WTC11 (cell line): ENCODE measurements around the gene RUSC2. TPM values are rescaled to one million over a fixed set of nuclear protein-coding genes. Genes with fewer than 3 reads are reported as not detected.

Experiments used
- ATAC-seq: fragments of 200-7000 bp; cut with Tn5 transposase; 2 replicates; pipeline ENCODE4 v1.10.0; 2021; ENCODE audit warnings: mild to moderate bottlenecking, moderate library complexity
- CTCF ChIA-PET: fragments of 300-600 bp; sonication (Branson Sonifier 250); formaldehyde crosslinking; loops from one replicate; lab custom pipeline; 2021; ENCODE audit warnings: antibody characterized with exemption; lab: Charles Lee
- POLR2A ChIA-PET: fragments of 350-600 bp; sonication (Branson Sonifier 250); formaldehyde crosslinking; loops from one replicate; lab custom pipeline; 2021; ENCODE audit warnings: antibody characterized with exemption; lab: Charles Lee
- DNase-seq: peaks from one replicate; pipeline ENCODE4 v3.0.0; 2021; ENCODE audit warnings: low spot score
- H3K27ac Mint-ChIP-seq: 2 replicates; pipeline ENCODE4 v1.8.0; 2021; ENCODE audit warnings: mixed read lengths
- H3K27me3 Mint-ChIP-seq: 2 replicates; pipeline ENCODE4 v1.8.0; 2021; ENCODE audit warnings: low read depth, mild to moderate bottlenecking, moderate library complexity, mixed read lengths
- H3K36me3 Mint-ChIP-seq: 2 replicates; pipeline ENCODE4 v1.8.0; 2021; ENCODE audit warnings: mixed read lengths
- H3K4me1 Mint-ChIP-seq: 2 replicates; pipeline ENCODE4 v1.8.0; 2022; ENCODE audit warnings: mixed read lengths
- H3K4me3 Mint-ChIP-seq: 2 replicates; pipeline ENCODE4 v1.8.0; 2021; ENCODE audit warnings: mild to moderate bottlenecking, moderate library complexity, mixed read lengths
- H3K9me3 Mint-ChIP-seq: 2 replicates; pipeline ENCODE4 v1.8.0; 2021; ENCODE audit warnings: mixed read lengths
- AFF4 ChIP-seq: sonication (generic); formaldehyde crosslinking; IDR thresholded peaks from 2 replicates; pipeline ENCODE4 v1.8.1; 2023; ENCODE audit warnings: mild to moderate bottlenecking, missing genetic modification reagents, borderline replicate concordance
- ARID4B ChIP-seq: sonication (generic); formaldehyde crosslinking; IDR thresholded peaks from 2 replicates; pipeline ENCODE4 v1.8.0; 2023; ENCODE audit warnings: missing genetic modification reagents, mild to moderate bottlenecking, borderline replicate concordance
- ATF2 ChIP-seq: sonication (generic); formaldehyde crosslinking; IDR thresholded peaks from 2 replicates; pipeline ENCODE4 v1.8.1; 2022; ENCODE audit warnings: low read depth, missing genetic modification reagents, borderline replicate concordance
- CTCF ChIP-seq: fragments of 200-600 bp; IDR thresholded peaks from 2 replicates; pipeline ENCODE4 v1.8.0; 2022; ENCODE audit warnings: antibody characterized with exemption
- EMX1 ChIP-seq: fragments of 250-450 bp; sonication (Bioruptor Pico); IDR thresholded peaks from 2 replicates; pipeline ENCODE4 v1.8.0; 2021; ENCODE audit warnings: mild to moderate bottlenecking
- FOXK1 ChIP-seq: sonication (generic); formaldehyde crosslinking; IDR thresholded peaks from 2 replicates; pipeline ENCODE4 v1.8.0; 2022; ENCODE audit warnings: mild to moderate bottlenecking, moderate library complexity, missing genetic modification reagents
- GABPB1 ChIP-seq: sonication (generic); formaldehyde crosslinking; IDR thresholded peaks from 2 replicates; pipeline ENCODE4 v1.8.1; 2023; ENCODE audit warnings: mild to moderate bottlenecking, missing genetic modification reagents
- NFE2L1 ChIP-seq: sonication (generic); formaldehyde crosslinking; IDR thresholded peaks from 2 replicates; pipeline ENCODE4 v1.8.1; 2023; ENCODE audit warnings: missing genetic modification reagents
- NR1H2 ChIP-seq: sonication (generic); formaldehyde crosslinking; IDR thresholded peaks from 2 replicates; pipeline ENCODE4 v1.9.0; 2021; ENCODE audit warnings: mild to moderate bottlenecking, moderate library complexity, missing genetic modification reagents
- RORB ChIP-seq: fragments of 250-450 bp; sonication (Bioruptor Pico); IDR thresholded peaks from 2 replicates; pipeline ENCODE4 v1.9.0; 2021; ENCODE audit warnings: mild to moderate bottlenecking
- SMAD4 ChIP-seq: sonication (generic); formaldehyde crosslinking; IDR thresholded peaks from 2 replicates; pipeline ENCODE4 v1.8.0; 2022; ENCODE audit warnings: mild to moderate bottlenecking, missing genetic modification reagents
- TEAD4 ChIP-seq: sonication (generic); formaldehyde crosslinking; IDR thresholded peaks from 2 replicates; pipeline ENCODE4 v1.8.0; 2022; ENCODE audit warnings: mild to moderate bottlenecking, missing genetic modification reagents
- ZMAT4 ChIP-seq: fragments of 250-450 bp; sonication (Bioruptor Pico); IDR thresholded peaks from 2 replicates; pipeline ENCODE4 v1.9.0; 2021; ENCODE audit warnings: mild to moderate bottlenecking
- ZNF219 ChIP-seq: sonication (generic); formaldehyde crosslinking; IDR thresholded peaks from 2 replicates; pipeline ENCODE4 v1.8.0; 2023; ENCODE audit warnings: missing genetic modification reagents, mild to moderate bottlenecking, borderline replicate concordance
- ZNF512 ChIP-seq: sonication (generic); formaldehyde crosslinking; IDR thresholded peaks from 2 replicates; pipeline ENCODE4 v1.8.1; 2022; ENCODE audit warnings: missing genetic modification reagents, borderline replicate concordance
- ZNF532 ChIP-seq: fragments of 250-450 bp; sonication (Bioruptor Pico); IDR thresholded peaks from 2 replicates; pipeline ENCODE4 v1.9.0; 2021; ENCODE audit warnings: mild to moderate bottlenecking, borderline replicate concordance
- total RNA-seq: library from RNA; stranded (reverse); gene quantifications from 3 replicates; pipeline ENCODE4 v1.2.3, GENCODE V29; 2021

The RUSC2 gene
- total RNA-seq, 1 experiment from 2014 or later, result 9.4 TPM

- H3K4me1 Mint-ChIP-seq, result no peaks in the 10 kb centered on the region
- POLR2A ChIA-PET, result no interaction called here
- DNase-seq (no peak), ATAC-seq (no peak)
- CTCF ChIA-PET, result interaction anchor here (0.9 to 1.4 kb wide), 3 partner anchors 11 to 413 kb away, joined by 3 read pairs; no protein-coding TSS in a partner anchor
- peaks cover 35% of the 10 kb centered on the region for H3K9me3 Mint-ChIP-seq
- H3K36me3 Mint-ChIP-seq, result peaks cover 13% of the 10 kb centered on the region
- no peak overlapping the region for H3K27ac Mint-ChIP-seq
- H3K27me3 Mint-ChIP-seq, result peaks cover 24% of the 10 kb centered on the region
- H3K4me3 Mint-ChIP-seq, result no peak overlapping the region
- TF ChIP-seq ARID4B (CRISPR knock-in tag), result no peak
- TF ChIP-seq ZNF219, result no peak
- no peak for TF ChIP-seq TEAD4 (CRISPR knock-in tag)
- TF ChIP-seq ZNF532, result no peak
- TF ChIP-seq CTCF, result no peak
- TF ChIP-seq AFF4 (CRISPR knock-in tag), result no peak
- no peak for TF ChIP-seq FOXK1 (CRISPR knock-in tag)
- TF ChIP-seq ZNF512 (CRISPR knock-in tag), result no peak
- TF ChIP-seq NR1H2, result no peak
- no peak for TF ChIP-seq SMAD4 (CRISPR knock-in tag)
- TF ChIP-seq NFE2L1 (CRISPR knock-in tag), result no peak
- TF ChIP-seq RORB, result no peak
- no peak for TF ChIP-seq ATF2 (CRISPR knock-in tag)
- no peak for TF ChIP-seq EMX1 (CRISPR knock-in tag)
- no peak for TF ChIP-seq GABPB1
- no peak for TF ChIP-seq ZMAT4 (CRISPR knock-in tag)
Observed at GRCh38 chr9:35464141-35465025, 25.5 kb upstream of the RUSC2 start.
